Hematopoietic multipotent progenitor cell treated with erythropoietin and hydrocortisone succinate and interleukin-3 and kit ligand, for 8 days (in vitro differentiated cells): ENCODE data around the gene ALG6.

ENCODE experiments used
- DNase-seq: peaks from one replicate; pipeline ENCODE4 v3.0.0-alpha.2; 2015

Gene ALG6

GRCh38 chr1:63367215-63368103 lies at the start of gene ALG6:
ALG6 (plus strand) TSS chr1:63367627; CDS start chr1:63370978, 3,351 bp downstream.
- peak; percentile 92 for DNase-seq

- DNase-seq, result no peak
Observed at GRCh38 chr1:63317817-63318152, 49.6 kb upstream of the ALG6 start.

DNA sequence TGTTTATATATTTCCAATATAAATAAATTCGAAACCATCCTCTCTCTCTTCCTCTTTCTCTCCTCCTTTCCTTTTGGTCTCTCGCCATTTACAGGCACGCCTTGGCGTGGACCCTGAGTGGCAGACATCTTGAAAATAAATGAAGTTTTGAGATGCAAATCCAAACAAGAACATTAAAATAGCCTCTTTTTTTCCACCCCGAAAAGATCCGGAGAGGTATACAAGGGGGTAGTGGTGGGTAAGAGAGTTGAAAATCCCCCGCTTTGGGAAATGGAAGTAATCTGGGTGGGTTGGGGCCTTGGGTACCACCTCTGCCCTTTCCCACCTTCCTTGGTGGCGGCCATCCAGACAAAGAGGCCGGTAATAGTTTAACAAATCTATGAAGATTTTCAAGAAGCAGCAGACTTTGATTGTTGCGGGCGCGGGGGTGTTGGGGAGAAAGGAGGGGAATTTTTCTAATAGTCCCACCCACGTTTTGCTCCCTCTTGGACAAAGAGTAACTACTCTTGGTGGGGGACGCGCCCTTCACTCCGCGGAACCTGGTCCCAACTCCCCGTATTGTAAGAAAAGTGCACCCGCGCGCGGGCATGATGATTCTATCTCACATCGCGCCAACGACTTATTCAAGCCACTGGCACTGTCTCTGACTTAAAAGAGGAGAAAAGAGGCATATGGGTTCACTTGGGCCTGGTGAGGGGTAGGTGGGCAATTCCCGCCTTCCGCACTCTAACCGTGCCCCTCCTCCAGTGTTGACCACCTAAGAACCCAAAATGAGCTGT lies 49.0 kb upstream of the ALG6 start:
- no peak for DNase-seq

- DNase-seq, result no peak
Observed at GRCh38 chr1:63319046-63320021, 48.1 kb upstream of the ALG6 start.

DNA sequence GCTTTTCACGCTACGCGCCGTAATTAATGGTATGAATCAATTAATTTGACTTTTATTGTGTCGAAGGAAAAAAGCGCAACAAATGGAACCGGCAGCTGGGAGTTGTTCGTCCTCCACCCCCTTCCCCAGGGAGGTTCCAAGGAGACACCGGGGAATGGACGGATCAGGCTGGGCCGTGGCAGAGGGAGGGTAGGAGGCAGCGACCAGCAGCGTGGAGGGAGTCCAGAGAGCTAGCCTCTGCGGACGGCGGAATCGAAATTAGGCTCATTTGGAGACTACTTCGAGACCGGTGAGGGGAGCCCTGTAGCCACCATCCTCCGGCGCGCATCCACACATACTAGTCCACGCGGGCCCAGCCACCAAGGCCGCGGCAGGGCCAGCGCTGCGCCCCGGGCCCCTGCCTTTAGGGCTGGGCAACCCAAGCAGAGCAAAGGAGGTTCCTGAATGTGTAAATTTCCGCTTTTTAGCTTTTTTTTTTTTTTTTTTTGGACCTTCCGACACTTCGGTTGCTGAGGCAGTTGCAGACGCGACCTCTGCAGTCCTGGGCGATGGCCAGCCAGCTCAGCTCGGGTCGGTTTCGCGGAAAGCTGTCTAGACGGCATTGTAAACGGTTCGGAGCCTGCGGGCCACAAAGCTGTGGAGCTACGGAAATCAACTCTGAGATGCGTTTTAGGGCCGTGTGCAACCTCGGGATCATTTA lies 47.3 kb upstream of the ALG6 start:
- no peak for DNase-seq

DNA sequence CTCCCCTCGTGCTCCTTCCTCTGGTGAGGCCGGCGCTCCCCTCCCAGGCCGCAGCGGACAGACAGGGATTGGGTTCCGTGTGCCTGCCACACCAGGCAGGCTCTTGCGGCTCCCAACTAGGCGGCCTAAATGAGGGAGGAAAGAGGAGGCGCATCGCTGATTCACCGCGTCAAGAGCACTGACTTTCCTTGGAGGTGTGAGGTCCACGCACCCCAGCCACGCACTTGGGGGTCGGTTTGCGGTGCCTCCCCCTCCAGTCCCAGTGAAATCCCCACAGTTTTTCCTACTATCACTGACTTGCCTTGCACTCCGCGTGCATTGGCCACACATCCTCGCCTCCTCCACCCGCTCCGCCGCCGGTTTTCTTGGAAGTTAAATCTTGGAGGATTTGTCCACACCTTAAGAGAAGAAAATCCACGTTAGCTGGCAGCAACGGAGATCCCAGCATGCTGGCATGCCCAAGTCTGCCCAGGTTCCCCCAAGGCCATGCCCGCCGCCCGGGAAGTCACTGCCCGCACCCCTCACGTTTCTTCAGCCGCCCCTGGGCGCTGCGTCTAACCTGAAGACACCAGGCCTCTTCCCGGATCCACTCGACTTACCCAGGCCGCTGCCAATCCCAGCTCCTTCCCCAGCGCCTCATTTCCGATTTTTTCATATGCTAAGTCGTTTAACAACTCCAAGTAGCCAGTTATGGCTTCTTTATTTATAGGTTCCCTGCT lies 46.2 kb upstream of the ALG6 start:
- no peak for DNase-seq

DNA sequence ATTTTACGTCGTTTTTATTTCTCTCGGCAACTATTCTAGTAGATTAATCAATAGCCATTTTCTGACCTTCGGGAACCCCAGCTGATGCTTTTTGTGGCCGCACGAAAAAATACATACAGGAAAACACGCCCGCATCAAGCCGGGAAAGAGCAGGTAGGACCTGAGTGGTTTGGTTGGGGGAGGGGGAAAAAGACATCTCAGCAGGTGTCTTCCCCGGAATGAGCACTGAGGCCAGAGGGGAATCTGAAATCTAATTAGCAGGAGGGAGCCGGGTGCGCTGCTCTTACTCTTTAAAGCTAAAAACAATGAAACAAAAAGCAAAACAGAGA lies 45.7 kb upstream of the ALG6 start:
- no peak for DNase-seq

DNA sequence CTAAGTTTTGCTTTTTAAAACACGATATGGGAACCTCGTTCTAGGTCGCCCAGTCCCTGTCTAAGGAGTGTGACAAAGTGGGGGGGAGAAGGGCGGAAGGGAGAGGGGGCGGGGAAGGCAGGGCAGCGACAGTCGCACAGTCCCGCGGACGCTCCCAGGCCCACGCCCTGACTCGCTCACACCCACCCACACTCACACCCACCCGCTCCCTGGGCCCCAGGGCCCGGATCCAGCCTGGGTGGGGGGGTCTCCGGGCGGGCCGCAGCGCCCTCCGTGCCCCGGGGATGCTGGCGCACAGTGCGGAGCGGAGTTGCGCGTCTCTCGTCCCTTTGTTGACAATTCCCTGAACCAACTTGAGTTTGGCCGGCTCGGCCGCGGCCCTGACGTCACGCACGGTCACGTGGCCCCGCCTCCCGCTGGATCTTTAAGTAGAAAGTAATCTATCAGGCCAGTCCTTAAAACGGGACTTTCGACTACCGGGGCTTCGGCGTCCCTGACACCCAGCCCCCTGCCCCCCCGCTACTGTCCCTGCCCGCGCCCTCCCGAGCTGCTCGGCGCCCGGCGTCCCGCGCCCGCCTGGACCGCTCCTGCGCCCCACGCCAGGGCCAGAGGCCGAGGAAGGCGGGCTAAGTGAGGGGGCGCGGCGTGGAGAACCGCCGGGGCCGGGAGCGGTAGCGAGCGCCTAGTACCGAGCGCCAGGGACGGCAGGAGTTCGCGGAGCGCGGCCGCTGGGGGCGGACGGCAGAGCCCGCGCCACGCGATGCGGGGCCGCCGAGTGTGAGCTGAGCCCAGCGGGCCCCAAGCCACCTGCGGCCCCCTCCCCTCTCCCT lies 45.1 kb upstream of the ALG6 start, which contains the start of gene FOXD3:
Gene FOXD3, plus strand, starts transcription at position 454 of the 830 bp plus-strand sequence. CDS start 492 bp downstream, outside the sequence.
- peak; percentile 37 for DNase-seq

DNA sequence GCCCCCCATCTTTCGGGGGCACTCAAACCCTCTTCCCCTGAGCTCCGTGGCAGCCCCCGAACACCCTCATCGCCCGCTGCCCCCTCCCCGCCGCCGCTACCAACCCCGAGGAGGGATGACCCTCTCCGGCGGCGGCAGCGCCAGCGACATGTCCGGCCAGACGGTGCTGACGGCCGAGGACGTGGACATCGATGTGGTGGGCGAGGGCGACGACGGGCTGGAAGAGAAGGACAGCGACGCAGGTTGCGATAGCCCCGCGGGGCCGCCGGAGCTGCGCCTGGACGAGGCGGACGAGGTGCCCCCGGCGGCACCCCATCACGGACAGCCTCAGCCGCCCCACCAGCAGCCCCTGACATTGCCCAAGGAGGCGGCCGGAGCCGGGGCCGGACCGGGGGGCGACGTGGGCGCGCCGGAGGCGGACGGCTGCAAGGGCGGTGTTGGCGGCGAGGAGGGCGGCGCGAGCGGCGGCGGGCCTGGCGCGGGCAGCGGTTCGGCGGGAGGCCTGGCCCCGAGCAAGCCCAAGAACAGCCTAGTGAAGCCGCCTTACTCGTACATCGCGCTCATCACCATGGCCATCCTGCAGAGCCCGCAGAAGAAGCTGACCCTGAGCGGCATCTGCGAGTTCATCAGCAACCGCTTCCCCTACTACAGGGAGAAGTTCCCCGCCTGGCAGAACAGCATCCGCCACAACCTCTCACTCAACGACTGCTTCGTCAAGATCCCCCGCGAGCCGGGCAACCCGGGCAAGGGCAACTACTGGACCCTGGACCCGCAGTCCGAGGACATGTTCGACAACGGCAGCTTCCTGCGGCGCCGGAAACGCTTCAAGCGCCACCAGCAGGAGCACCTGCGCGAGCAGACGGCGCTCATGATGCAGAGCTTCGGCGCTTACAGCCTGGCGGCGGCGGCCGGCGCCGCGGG lies 44.2 kb upstream of the ALG6 start:
- DNase-seq, result no peak

- no peak for DNase-seq
Observed at GRCh38 chr1:63323865-63324778, 43.3 kb upstream of the ALG6 start.

DNA sequence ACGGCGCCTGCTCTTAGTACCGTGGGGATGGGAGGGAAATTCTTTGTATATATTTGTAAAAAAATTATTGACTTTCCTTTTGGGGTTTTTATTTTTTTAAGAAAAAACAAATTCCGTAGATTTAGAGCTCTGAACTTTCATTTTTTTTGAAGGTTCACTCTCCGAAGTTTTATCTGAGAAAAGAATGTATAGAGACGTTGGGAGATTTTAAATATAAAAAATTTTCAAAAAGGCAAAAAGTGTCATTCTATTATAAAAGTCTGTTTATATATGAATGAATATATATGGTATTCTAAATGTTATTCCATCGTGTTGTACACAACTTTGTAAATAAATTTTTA lies 42.7 kb upstream of the ALG6 start:
- no peak for DNase-seq

DNA sequence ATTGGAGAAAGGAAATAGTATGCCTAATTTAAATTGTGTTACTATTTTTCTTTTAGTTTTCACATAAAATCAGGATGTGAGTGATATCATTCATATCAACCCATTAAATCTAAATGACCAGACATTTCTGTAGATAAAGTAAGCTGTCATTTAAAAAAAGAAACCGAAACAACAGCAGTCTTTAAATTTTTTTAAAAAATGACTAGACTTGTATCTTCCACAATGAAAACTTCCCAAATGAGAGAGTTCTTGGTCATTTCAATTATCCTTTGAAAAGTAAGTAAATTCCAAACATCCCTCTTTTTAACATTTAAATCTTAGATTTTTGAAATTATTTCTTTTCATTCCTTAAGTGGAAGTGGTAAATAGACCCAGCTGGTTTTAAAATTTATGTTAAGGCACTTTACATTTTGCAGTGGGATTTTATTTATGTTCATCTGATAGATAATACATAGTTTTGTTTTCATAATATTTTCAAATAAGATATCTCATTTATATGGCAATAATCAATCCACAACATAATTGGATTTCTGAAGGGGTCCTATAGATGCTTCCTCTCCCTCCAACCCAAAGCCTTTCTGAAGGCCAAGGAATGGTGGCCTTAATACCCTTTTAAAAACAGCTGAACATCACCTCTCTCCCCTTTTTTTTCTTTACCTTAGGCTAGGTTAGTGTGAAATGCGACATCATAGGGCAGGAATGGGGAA lies 42.0 kb upstream of the ALG6 start:
- DNase-seq, result no peak

DNA sequence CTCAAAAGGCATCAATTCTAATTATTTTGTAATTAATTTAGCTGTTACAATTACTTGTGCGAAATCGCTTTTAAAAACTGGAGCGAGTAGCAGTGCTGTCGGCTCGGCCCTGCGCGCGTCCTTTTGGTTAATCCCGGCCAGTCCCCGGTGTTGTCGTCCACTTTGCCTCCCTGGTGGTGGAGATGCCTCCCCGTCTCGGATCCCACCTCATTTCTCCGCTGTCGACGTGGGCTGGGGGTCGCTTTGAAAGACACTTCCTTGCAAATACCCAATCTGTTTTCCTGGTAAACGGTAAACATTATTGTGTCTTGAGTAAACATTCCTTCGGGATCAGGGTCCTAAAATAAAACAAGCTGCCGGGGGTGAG lies 41.3 kb upstream of the ALG6 start:
- DNase-seq, result no peak

DNA sequence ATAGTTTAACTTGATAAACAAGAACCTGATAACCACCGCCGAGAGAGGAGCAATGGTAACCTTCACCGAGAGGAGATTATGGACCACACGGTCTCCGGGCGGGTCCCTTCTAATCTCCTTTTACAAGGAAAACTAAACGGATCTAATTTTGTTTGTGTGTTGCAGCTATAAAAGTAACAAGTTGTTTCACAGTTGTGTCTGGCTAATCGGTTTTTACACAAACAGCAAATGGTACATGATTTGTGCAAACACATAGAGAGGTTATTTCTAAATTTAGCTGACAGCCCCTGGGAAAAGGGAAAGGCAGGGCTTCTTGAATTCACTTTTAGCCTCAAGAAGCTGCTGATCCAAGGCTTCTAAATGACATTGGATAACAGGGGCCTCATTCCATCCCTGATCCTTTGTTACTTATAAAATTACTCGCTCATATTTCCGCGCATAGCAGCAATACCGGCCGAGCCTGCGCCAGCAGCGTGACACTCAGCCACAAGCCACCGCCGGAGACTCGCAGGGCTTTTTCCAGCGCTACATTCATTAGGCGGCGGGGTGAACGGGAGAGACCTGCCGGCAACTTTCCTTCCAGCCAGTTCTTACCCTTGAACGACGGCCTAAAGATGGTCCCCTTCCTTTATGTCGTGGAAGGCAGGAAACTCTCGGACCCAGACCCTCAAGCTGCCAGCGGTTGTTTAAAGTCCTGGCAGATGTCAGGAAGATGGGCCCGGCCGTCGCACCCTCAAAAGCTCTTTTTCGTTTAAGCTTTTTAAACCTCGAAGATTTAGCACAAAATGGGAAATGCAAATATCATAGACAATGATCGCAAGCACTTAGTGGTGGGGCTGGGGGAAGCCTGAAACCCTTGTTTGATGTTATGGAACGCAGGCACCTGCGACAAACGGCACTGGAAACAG lies 40.7 kb upstream of the ALG6 start:
- DNase-seq, result no peak

- peak; percentile 69 for DNase-seq
Observed at GRCh38 chr1:63327417-63328054, 39.9 kb upstream of the ALG6 start.

DNA sequence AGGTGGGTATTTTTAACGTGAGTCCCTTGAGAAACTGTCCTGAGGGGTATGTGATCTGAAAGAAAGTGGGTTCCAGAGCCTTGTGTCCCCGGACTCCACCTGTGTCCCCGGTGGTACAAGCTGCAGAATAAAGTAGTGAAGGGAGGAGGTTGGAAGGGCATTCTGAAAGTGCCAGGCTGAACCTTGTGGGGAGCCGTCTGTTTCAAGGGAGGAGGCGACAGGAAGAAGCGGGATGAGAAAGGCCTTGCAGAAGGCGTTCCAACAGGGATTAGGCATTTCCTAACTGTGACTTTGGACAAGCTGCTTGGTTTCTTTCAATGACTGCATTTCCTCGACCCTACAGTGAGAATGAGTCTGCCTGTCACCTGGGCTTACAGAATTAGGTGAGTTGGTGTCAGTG lies 39.3 kb upstream of the ALG6 start:
- no peak for DNase-seq
